Urothelium cell line (cell line): ENCODE measurements around the gene ARMC2.
A peak's percentile ranks its signal among the peaks of the same experiment; 100 is the strongest.
"Not testable (repeated sequence)": the region's sequence is repeated elsewhere in the genome, so short reads cannot be mapped to it uniquely, and the experiment has no call there.

Experiments
- DNase-seq: peaks from one replicate; pipeline ENCODE4 v3.0.0; 2011; ENCODE audit warnings: low spot score, mixed read lengths
- FAIRE-seq: peaks from 2 replicates; lab custom pipeline; 2011; peaks lifted over from hg19 to GRCh38; lab: Jason Lieb, UNC

ARMC2 gene

DNA sequence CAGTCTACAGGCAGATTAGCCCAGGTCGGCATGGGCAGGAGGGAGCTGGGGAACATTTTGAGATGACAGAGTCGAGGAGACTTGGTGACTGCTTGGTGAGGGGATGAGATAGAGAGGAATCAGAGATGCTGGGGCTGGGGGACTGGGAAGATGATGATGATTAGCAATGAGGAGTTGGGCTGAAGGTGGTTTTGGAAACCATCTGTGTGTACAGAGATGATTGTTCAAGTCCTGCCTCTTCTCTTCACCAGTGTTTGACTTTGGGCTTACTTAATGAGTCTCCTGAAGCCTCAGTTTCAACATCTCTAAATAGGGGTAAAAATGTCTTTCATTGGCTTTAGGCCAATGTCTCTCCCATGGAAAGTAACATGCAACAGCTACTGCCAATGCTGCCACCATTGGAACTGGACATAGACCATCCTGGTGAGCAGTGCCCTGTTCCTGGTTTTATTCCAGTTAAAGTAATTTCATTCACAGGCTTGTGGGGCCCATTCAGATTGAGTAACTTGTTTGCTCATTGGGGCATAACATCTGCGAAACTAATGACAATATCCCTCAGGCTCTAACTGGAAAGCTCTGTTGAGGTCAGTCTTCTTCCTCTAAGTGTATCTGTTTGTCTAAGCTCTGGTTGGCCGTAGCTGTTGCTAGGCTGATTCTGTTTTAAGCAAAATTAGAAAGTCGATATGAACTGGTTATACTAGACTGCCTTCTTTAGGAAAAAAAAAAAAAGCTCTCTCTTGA, 99.1 kb downstream of the ARMC2 start:
- FAIRE-seq = no peak
- no peak for DNase-seq

GRCh38 chr6:108948181-108948661, 100.0 kb downstream of the ARMC2 start:
- DNase-seq (no peak), FAIRE-seq (no peak)

DNA sequence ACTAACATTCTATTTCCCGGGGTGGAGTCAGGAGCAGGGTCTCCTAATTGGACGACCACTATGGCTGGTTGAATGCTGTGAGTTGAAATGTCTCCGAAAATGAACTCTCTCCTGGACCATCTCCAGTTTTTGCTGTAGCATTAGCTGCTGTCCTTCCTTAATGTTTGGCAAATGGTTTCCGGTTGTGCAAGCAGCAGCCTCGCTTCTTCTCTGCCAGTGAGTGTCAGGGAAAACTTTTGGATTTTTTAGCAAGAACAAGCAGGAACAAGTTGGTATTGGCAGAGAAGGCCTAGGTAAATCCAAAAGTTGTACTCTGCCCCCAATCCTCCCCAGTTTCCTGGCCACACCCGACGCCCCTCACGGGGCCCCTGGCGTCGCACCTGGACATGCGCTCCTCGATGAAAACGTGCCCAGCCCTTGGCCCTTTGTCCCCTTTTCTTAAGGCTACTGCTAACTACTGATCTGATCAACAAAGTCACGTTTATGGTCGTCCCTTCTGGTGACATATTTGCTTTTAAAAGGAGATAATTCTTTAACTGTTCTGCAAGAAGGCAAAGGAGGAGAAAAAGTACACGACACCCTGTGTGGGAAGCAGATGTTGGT, 103.2 kb downstream of the ARMC2 start:
- FAIRE-seq (no peak), DNase-seq (no peak)

- DNase-seq = no peak
- no peak for FAIRE-seq
These were observed 104.7 kb downstream of the ARMC2 start for GRCh38 chr6:108952776-108953486.

- no peak for FAIRE-seq
These were observed 105.5 kb downstream of the ARMC2 start for GRCh38 chr6:108953681-108954080.

DNA sequence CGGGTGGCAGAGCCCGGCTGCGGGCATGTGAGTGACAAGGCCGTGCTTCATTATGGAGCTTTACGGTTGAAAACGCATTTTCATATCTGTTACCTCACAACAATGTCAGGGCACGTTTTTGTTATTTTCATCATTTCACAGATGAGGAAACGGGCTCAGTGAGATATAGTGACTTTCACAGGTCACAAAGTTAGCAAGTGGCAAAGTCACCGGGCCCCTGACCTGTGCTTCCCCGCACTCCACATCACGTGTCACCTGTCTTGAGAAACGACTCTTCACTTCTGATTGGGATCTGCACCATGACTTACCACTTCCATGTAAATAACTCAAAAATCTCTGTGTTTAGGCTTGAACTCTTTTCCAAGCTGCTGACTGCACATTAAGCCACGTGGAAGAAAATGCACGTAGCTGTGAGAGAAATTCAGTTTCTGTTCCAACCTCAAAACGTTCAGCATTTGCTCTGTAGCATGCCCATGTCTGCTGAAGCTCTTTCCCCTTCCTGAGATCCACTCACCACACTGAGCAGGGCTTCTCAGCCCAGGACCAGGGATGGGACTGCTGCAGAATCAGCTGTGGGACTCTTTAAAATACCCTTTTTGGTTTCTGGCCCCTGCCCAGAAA, 107.2 kb downstream of the ARMC2 start:
- FAIRE-seq (no peak), DNase-seq (no peak)

More at GRCh38 chr6:108953681-108954080, 105.5 kb downstream of the ARMC2 start:
- no peak for DNase-seq

DNA sequence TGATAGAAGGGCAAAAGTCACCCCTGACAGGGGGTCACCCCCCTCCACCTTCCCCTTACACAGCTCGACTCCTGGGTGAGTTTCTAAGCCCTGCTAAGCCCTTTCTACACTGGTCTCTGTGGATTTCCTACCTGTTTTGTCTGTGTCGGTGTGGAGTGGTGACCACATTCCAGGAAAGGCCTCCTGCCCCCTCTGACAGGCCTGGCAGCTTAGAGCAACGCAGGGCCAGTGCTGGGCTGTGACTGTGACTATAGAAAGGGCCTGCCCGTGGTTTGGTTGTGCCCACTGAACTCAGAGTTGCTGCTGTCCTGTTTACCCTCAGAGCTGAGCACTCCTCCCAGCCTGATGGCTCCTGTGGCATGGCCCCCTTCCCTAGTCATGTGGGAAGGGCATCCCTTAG, 109.0 kb downstream of the ARMC2 start:
- no peak for FAIRE-seq
- no peak for DNase-seq

DNA sequence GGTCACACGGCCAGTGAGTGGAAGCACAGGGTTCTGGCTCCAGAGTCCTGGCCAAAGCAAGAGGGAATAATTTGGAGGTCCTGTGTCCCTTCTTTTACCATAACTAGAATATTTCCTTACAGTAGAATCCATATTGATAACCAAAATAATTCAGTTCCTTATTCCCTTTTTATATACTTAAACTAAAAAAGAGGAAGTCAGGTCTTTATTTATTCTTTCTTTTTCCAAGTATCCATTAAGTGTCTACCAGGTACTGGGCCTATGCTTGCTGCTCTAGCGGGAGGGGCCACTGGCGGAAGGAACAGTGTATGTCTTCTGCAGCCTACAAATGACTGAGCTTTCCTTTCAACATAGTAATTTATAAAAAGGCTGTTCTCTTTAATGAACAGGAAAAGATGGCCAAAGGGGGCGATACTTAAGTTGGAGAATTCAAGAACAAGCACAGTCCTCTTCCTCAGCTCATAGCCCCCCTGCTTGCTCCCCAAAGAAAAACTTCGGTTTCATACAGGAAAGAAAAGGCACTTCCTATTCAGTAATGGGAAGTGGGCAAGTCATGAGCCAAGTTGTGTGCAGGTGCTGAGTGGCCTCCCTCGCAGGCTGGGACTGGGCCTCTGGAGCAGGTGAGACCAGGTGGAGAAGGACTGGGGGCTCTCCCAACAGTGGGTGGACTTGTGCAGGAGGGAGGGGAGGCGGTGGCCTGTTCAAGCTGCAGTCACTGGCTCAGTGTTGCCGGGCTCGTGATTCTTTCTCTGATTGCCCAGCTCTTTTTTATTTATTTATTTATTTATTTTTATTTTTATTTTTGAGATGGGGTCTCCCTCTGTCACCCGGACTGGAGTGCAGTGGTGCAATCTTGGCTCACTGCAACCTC, 110.9 kb downstream of the ARMC2 start:
- DNase-seq = no peak
- FAIRE-seq = no peak

DNA sequence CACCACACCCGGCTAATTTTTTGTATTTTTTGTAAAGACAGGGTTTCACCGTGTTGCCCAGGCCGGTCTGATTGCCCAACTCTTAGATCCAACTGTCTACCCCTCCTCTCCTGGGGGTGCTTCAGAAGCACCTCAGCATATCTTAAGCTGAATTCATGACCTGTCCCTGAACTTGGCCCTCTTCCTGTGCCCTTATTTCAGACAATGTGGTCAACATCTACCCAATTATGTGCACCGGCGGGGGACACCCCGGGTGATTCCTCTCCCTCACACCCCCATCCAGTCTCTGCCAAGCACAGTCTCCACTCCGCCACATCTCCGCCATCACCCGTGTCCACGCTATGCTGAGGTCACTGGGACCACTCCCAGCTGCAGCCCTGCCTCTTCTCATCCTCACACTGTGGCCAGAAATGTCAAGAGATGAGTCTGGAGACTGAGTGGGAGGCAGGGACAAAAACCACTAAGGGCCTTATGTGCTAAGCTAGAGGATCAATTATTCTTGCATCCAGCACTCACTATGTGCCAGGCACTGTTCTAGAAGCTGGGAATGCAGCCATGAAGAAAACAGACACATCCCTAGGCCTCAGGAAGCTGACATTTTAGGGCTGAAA, 111.9 kb downstream of the ARMC2 start:
- FAIRE-seq (no peak), DNase-seq (no peak)

GRCh38 chr6:108960601-108961000, 112.4 kb downstream of the ARMC2 start:
- FAIRE-seq = no peak

DNA sequence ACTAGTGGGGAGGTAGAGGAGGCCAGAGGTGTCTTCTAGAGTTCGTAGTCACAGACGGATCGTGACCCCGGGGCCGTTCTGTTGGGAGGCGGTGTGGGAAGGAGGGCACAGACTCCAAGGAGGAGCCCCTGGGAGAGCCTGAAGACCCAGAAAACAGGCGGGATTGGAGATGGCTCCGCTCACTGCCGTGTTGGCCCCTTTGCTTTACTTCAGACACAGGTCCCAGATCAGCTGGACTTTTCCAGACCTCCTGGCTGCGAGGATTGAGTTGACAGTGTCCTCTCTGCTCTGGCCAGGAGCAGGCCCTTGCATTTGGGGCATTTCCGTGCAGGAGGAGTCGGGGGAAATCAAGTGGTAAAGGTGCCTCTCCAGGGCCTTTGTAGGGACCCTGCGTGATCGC, 112.9 kb downstream of the ARMC2 start:
- DNase-seq (no peak), FAIRE-seq (no peak)

More at GRCh38 chr6:108960601-108961000, 112.4 kb downstream of the ARMC2 start:
- no peak for DNase-seq

- FAIRE-seq = no peak
- no peak for DNase-seq
These were observed 113.8 kb downstream of the ARMC2 start for GRCh38 chr6:108961985-108962384.

DNA sequence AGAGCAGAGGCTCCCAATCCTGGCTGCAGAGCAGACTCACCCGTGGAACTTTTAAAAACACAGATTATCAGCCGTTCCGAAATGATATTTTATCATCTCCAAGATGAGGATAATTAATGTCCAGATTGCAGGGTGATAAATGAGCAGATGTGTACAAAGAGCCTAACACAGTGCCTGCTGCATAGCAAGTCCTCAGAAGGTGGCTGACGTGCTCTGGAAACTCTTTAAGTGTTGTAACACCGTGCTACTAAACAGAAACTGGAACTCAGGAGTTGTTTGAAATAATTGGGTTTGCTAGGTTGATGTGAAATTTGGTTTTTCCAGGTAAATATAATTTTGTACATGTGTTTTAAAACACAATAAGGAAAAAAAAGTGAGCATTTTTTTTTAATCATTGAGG, 118.0 kb downstream of the ARMC2 start:
- DNase-seq = no peak
- no peak for FAIRE-seq

GRCh38 chr6:108966855-108967755, 118.9 kb downstream of the ARMC2 start:
- DNase-seq (peak; percentile 12), FAIRE-seq (no peak)

- FAIRE-seq (no peak), DNase-seq (no peak)
These were observed 120.4 kb downstream of the ARMC2 start for GRCh38 chr6:108968325-108969316.

DNA sequence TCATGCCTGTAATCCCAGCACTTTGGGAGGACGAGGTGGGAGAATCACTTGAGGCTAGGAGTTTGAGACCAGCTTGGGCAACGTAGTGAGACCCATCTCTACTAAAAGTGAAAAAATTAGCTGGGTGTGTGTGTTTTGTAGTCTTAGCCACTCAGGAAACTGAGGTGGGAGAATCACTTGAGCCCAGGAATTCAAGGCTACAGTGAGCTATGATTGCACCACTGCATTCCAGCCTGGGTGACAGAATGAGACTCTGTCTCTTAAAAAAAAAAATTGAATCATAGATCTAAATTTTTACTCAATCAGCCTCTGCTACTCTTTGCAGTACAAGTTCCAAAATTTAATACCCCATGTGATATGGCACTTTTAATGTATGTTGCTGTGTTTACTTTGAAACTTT, 121.6 kb downstream of the ARMC2 start:
- DNase-seq (no peak), FAIRE-seq (no peak)

GRCh38 chr6:108974201-108974600, 126.0 kb downstream of the ARMC2 start:
- FAIRE-seq (no peak), DNase-seq (no peak)

- not testable (repeated sequence) for FAIRE-seq, DNase-seq
These were observed 130.4 kb downstream of the ARMC2 start for GRCh38 chr6:108978638-108979037.
